ENCODE measurements around the gene USP19.

USP19 gene

GRCh38 chr3:49098910-49099630 lies 21.6 kb downstream of the USP19 start:
- DNase-seq, result no peak

GRCh38 chr3:49098429-49098828 lies 22.2 kb downstream of the USP19 start:
- DNase-seq, result no peak

- peak; percentile 97 for DNase-seq
Observed at GRCh38 chr3:49093853-49094767, 26.5 kb downstream of the USP19 start, which contains the start of gene QRICH1. TSS of gene QRICH1 (minus strand) at chr3:49094071. CDS start at chr3:49077017, 17,054 bp downstream.

GRCh38 chr3:49092938-49093852 lies 27.4 kb downstream of the USP19 start:
- DNase-seq, result peak; percentile 75

GRCh38 chr3:49081429-49081828 lies 39.2 kb downstream of the USP19 start:
- no peak for DNase-seq

- DNase-seq, result no peak
Observed at GRCh38 chr3:49079270-49079669, 41.4 kb downstream of the USP19 start.

GRCh38 chr3:49076646-49077045 lies 44.0 kb downstream of the USP19 start:
- DNase-seq, result no peak

GRCh38 chr3:49076116-49076515 lies 44.5 kb downstream of the USP19 start:
- no peak for DNase-seq
